NCI-H2227 treated with DMSO at 0.1 percent for 48 hours (cell line): ENCODE data around the gene AGA.
A peak's percentile ranks its signal among the peaks of the same experiment; 100 is the strongest.

Experiments used
- DNase-seq: peaks from one replicate; lab custom pipeline; 2025; lab: John Stamatoyannopoulos, UW

The AGA gene

DNA sequence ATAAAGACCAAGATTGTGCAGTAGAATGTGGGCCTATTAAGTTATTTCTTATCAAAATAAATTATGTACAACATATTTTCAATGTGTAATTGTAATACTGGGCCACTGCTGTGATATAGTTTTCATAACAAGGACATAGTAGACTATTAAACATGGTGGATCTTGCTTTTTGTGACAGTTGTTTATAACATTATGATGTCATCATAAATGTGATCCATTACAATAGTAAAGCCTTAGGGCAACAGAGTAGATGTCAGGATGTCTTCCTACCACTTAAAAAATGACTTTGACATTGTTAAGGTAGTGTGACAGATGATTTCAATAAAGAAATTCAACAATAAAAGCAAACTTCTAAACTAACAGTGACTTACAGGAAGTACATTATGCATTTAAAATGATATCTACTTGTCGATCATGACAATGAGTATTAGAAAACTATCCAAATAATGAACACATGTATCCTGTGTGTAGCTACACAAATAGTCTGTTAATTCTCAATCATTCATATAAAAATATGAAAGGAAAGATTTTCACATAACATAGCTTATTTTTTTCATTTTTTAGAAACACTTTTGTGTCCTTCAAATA is 5.3 kb upstream of the AGA start:
- no peak for DNase-seq

DNA sequence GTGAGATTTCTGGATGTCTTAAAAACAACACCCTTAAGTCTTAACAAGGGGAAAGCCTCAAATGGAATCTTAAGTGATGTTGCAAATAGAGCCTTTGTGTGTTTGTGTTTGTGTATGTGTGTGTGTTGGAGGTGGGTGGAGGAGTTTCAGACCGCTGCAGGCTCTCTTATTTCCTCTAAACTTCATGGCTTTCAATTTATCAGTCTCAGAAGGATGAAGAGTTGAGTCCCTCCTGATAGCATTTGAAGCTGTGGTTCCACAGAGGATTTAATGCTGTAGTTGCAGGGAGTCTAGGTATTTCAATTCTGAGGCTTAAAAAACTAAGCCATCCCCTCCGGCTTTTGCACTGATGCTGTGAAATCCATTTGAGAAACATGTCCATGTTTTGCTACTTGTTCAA is 4.3 kb upstream of the AGA start:
- no peak for DNase-seq

DNA sequence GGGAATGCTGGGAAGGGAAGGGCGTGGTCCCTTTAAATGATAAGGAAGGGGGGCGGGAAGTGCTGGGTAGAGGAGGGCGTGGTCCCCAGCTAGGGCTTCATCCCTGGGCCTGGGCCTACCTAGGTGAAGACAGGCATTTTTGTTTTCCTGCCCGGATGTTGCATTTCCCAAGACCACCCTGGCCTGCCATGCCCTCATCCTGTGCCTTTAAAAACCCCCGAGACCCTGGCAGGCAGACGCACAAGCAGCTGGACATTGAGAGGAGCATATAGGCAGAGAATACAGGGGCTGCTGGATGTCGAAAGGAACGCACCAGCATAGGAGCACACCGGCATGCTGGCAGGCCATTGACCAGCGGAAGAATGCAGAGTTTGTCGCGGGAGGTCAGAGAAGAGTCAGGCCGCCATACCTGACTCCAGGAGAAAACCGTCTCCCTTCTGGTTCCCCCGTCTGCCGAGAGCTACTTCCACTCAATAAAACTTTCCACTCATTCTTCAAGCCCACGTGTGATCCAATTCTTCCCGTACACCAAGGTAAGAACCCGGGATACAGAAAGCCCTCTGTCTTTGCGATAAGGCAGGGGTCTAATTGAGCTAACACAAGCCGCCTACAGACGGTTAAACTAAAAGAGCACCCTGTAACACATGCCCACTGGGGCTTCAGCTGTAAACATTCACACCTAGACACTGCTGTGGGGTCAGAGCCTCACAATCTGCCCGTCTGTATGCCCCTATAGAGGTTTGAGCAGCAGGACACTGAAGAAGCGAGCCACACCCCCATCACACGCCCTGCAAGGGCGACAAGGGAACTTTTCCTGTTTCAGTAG is 2.9 kb upstream of the AGA start:
- DNase-seq = peak; percentile 46

DNA sequence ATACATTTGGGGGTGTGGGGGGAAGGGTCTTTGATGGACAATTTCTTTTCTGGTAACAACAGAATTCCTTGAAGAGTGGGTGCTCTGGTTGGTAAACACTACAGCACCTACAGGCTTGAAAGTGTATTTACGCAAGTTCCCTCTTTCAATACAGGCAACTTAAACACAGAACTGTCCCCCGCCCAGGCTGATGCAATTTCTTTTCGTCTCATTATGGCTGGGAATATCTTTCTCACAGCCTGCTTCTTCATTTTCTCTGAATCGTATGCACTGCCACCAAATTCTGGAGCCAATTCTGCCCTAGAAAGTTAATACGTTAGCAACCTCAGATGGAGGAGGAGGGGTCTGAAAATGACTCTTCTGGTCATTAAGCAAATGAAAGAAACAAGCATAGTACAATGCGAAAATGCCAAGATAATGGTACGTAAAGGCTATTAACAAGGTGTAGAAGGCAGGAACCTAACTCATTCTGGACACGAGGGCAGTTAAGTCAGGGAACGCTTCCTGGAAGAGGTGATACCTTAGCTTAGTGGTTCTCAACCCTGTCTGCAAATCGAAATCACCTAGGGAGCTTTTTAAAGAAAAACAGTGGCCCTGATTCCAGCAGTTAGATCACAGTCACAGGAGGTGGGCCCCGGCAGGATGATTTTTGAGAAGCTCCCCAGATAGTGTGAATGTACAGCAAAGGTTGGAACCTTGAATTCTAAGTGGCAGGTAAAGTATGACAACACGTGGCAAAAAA is 1.0 kb downstream of the AGA start:
- DNase-seq = no peak

DNA sequence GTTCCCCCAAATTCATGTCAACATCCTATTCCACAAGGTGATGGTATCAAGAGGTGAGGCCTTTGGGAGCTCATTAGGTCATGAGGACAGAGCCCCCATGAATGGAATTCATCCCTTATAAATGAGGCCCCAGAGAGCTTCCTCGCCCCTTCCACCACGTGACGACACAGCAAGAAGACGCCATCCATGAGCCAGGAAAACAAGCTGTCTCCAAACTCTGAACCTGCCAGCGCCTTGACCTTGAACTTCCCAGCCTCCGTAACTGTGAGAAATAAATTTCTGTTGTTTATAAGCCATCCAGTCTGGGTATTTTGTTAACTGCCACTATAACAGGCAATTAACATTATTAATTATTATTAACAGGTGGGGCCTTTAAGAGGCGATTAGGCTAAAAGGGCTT is 5.8 kb downstream of the AGA start:
- DNase-seq = no peak

DNA sequence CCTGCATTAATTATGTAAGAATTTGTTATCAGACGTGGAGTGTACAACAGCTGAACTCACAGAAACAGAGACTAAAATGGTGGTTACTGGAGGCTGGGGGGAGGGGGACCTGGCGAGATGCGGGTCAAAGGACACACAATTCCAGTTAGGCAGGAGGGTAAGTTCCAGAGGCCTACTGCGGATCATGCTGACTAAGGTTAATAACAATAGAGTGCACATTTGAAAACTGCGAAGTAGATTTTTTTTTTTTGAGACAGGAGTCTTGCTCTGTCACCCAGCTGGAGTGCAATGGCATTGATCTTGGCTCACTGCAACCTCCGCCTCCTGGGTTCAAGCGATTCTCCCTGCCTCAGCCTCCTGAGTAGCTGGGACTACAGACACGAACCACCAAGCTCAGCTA is 7.6 kb downstream of the AGA start:
- DNase-seq = no peak

DNA sequence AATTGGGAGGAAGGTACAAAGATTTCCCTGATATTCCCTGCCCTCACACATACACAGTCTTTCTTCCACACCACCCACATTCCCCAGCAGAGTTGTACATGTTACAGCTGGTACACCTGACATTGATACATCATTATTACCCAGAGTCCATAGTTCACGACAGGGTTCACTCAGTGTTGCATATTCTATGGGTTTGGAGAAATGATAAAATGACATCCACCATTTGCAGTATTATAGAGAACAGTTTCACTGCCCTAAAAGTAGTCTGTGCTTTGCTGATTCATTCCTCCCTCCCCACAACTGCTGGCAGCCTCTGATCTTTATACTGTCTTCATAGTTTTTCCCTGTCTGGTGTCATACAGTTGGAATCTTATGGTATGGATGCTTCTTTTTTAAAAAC is 15.0 kb downstream of the AGA start:
- no peak for DNase-seq

DNA sequence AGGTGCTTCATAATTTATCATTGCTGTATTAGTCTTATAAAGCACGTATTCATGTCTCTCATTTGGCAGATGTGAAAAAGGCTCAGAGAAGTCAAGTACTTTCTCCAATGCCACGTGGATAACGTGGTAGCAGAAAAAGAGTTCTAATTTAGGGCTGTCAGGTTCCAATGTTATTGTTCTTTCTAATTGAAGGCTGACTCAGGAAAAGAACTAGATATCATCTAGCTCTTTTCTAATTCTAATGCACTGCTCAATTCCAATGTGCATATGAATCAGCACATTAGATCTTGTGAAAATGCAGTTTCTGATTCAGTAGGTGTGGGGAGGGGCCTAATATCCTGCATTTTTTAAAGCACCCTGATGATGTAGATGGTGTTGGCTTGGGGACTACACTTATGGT is 22.8 kb downstream of the AGA start:
- no peak for DNase-seq

DNA sequence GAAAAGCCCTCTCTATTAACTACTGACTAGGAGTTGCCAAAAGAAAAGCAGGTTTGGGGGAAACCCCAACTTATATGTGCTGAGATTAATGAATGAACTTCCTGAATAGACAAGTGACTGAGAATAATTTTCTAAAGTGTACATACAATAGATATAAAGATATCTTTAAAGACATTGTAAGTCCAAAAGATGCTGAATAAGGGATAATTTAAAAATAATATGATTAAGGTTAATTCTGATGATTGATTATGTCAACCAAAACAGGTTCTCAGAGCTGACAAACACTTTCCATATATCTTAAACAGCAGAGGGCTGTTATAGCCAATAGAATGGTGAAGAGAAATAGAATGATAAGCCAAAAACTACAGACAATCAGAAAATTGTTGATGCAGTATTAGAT is 28.6 kb downstream of the AGA start:
- DNase-seq = no peak

DNA sequence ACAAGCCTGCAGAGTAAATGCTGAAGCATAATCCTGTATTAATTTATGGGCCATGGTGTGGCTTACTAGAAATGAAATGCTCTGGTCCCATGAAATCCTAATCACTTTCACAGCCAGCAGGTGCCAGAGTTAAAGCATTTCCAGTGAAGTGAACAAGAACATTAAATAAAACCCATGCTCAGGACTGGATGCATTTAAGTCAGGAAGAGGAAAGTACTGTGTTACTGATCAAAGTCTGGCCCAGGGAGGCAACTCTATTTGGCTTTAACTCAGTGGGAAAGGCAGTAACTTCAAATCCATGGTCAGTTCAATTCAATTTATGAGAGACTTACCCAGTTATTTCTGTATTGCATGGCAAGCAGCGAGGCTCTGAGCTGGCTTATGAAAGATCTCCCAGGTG is 29.2 kb downstream of the AGA start:
- no peak for DNase-seq

DNA sequence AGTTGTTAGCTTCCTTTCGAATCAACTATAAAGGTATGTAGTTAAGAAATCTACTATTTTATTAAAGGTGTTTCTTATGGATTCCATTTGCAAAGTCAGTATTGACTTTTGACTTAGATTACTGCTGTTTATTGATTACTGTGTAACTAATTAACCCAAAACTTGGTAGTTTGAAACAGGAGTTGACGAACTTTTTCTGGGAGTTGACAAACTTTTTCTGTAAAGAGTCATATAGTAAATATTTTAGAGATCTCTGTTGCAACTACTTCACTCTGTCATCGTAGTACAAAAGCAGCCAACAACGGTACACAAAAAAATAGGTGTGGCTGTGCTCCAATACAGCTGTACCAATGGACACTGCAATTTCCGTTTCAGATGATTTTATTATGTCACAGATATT is 30.2 kb downstream of the AGA start:
- DNase-seq = no peak

DNA sequence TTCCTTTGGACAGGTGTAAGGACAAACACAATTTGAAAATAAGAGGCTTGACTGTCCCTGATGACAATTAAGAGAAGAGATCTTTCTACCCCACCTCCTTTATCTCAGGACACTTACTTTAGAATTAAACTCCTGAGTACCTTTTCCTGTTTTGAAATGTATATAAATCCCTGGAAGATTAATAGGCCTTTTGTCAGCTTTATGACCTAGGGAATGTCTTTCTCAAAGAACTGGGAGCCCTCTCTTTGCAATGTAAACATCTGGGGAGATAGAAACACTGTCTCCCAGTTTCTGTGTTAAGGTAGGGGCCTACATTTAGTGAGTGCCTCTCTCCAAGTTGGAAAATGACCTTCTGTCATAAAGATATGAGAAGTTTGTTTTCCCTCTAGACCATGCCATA is 31.7 kb downstream of the AGA start:
- DNase-seq = no peak

DNA sequence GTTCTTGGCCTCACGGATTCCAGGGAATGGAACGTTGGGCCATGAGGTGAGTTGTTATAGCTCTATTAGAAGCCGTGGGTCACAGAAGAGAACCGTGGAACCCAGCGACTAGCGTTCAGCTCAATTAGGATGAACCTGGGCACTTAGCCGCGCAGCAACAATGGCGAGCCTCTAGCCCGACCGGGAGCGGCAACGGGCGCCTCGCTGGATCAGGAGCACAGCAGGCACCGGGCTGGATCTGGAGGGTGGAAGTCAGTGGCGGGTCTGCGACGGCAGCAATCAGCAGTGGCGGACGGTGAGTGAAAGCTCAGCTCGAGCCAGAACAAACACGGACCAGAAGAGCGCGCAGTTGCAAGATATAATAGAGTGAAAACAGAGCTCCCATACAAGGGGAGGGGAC is 34.2 kb downstream of the AGA start:
- DNase-seq = no peak

DNA sequence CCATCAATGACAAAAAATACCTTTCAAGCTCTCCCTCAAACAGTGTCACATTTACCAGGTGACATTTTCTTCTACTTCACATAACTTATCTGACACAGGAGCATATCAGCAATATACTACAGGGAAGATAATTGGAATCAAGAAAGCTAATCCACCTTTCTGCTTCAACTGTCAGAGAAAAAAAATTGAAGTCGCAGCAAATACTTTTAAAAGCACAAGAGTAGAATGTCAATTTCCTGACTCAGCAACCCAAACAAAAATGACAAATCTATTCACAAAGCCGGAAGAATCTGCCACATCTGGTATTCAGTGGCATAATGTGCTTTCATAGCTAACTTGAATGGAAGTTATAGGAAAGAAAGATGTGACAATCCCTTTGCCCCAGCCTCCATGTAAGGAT is 36.7 kb downstream of the AGA start:
- DNase-seq = no peak

DNA sequence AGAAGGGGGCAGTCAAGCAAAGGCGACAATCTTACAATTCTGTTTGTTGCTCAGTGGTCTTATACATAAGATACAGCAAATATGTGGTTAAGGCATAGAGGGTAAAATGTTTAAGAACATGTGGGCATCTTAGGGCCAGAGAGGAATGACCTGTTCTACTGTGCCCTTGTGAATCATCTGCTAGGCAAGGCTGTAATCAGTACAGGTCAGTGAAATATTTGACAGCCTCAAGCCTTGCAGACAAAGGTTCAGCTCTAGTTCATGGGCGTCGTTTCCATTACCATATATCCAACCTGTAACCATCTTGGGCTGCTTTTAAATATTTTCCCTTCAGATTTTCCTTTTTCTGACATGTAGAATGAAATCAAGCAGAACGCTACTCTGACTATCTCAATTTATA is 37.3 kb downstream of the AGA start:
- no peak for DNase-seq

DNA sequence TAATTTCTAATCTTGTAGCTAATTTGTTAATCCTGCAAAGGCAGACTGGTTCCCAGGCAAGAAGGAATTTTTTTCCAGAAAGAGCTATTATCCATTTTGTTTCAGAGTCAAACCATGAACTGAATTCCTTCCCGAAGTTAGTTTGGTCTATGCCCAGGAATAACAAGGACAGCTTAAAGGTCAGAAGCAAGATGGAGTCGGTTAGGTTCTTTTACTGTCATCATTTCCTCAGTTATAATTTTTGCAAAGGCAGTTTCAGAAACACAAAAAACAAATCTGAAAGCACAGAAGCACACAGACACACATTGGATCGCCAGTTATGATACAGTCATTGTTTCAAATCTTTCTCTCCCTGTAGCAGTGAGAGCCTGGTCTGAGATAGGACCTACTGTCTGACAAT is 37.9 kb downstream of the AGA start:
- DNase-seq = no peak

DNA sequence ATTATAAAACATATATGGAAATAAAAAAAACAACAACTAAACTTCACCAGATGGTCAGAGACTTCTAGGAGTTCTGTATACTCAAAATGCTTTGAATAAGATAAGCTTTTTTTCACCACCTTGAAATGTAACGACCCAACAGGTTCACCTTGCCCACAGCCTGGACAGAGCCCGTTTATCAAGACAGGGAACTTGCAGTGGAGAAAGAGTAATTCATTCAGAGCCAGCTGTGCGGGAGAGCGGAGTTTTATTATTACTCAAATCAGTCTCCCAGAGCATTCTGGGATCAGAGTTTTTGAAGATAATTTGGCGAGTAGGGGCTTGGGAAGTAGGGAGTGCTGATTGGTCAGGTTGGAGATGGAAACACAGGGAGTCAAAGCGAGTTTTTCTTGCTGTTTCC is 38.5 kb downstream of the AGA start:
- no peak for DNase-seq

DNA sequence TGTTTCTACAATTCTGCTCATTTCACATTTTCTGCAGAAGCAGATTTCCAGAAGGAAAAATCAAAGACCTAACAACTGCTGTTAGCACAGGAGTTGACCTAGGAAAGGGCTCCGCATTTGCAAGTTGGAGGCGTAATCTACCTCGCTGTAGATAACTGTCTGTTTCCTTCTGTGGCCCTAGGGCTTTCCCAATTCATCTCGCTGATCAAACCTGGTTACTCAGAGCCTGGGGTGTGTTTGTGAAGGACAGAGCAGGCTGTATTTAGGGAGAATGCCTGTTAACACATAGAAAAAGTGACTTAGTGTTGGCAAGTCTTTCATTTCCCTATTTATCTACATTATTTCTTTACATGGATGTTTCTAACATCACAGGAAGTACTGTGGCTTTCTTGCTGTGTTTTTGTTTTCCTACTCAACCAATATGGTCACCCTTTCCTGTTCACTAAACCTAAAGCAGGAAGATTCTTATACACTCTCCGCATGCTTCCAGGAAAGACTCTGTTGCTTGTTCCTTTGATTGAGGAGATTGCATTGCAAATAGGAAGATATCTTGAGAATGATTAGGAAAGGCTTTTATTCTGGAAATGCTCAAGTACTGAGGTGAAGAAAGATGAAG is 40.5 kb downstream of the AGA start:
- no peak for DNase-seq

DNA sequence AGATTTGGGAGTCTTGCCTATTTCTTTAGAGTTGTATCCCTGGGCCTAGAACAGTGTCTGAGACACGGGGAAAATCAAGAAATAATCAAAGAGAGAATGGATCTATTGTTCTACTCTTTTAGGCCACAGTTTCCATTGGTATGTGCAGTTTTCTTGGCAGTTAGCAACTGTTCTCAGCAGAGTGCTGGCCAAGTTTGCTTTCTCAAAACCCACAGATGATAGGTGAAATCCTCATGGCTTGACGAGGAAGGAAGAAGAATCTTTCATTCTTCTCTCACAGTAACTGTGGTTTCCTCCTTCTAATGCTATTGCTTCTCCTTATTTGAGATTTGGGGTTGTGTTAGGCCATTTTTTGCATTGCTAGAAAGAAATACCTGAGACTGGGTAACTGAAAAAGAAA is 42.2 kb downstream of the AGA start:
- no peak for DNase-seq

DNA sequence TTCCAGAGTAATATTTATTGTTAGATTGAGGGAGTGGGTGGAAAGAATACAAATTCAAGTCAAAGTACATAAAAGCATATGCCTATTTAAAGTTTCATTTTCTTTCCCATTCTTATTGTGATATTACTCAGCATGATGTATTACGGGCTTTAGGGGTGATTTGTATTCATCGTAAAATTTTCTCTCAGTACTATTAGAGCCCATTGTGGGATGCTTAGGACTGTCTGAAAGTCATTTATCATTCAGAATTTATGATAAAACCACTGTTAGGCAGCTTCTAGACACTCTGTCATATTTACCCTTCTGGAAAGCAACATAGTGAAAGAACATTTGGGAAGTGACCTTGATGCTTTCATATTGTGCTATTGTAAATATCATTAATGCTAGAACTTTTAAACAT is 45.9 kb downstream of the AGA start:
- no peak for DNase-seq

DNA sequence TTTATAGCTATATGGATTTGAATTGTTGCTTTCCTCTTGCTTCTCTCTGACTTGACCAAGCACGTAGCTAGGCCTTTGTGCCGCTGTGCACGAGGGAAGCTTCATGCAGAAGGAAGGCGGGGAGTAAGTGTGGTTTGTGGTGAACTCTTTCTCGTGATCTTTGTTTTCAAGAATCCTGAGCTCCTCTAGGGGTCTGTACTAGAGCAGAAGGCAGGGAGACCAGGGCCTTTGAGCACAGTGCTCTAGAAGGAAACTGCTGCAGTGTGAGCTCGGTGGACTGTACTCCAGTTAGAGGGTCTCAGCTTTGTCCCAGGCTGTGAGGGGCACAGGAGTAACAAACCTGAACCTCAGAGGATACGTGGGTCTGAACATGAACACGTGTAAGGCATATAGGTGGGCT is 49.0 kb downstream of the AGA start:
- no peak for DNase-seq

DNA sequence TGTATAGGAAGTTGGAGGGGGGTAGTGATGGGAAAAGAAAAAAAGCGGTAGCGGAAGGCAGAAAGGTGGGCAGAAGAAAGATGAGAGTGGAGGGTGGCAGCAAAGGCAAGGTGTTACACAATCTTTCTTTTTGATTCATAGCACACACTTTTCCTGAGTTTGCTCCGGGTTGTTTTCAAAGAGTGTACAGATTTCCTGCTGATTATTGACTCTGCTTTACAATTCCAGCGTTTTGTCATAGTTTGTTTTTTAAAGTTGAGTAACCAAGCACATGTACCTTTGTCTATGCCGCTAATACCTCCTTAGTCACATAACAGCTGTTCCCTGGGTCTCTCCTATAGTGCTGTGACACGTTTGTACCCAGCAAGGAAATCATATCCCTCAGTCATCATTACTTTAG is 50.3 kb downstream of the AGA start:
- DNase-seq = no peak

DNA sequence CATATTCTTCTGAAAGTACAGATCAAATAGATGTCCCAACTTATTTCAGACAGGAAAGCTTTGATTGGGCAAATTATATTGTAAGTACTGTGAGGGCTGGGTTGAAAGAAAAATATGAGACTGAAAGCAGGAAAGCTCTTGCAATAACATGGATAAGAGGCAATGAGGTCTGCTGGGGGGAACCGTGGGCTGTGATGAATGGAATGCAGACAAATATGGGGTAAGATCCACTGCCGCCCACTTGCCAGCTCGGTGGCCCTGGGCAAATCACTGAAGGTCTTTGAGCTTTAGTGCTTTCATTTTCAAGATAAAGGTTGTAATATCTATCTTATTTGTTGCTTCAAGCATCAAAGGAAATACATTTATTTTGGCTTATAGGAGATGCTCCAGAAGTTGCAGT is 51.0 kb downstream of the AGA start:
- DNase-seq = no peak
